Skeletal muscle satellite cell (primary cell): ENCODE measurements around the gene ARID1B.

Source experiments
- H3K27me3 ChIP-seq: 2 replicates; pipeline ENCODE4 v1.7.0; 2013; ENCODE audit warnings: low read length; ENCODE audit not compliant: control insufficient read depth, insufficient read depth
- H3K36me3 ChIP-seq: 2 replicates; pipeline ENCODE4 v1.7.0; 2013; ENCODE audit warnings: mild to moderate bottlenecking, control low read depth, low read length; ENCODE audit not compliant: insufficient read depth
- H3K4me1 ChIP-seq: 2 replicates; pipeline ENCODE4 v1.7.0; 2013; ENCODE audit warnings: low read length; ENCODE audit not compliant: control insufficient read depth, insufficient read depth
- H3K4me2 ChIP-seq: 2 replicates; pipeline ENCODE4 v1.7.0; 2013; ENCODE audit warnings: mild to moderate bottlenecking, low read length
- H3K4me3 ChIP-seq: 2 replicates; pipeline ENCODE4 v1.7.0; 2013; ENCODE audit warnings: low read length
- H3K9ac ChIP-seq: 2 replicates; pipeline ENCODE4 v1.7.0; 2013; ENCODE audit warnings: mild to moderate bottlenecking, low read depth, low read length, moderate library complexity
- H3K9me3 ChIP-seq: replicated peaks from 2 replicates; pipeline ENCODE4 v1.7.0; 2013; ENCODE audit warnings: mild to moderate bottlenecking, control low read depth, low read length

Gene ARID1B

DNA sequence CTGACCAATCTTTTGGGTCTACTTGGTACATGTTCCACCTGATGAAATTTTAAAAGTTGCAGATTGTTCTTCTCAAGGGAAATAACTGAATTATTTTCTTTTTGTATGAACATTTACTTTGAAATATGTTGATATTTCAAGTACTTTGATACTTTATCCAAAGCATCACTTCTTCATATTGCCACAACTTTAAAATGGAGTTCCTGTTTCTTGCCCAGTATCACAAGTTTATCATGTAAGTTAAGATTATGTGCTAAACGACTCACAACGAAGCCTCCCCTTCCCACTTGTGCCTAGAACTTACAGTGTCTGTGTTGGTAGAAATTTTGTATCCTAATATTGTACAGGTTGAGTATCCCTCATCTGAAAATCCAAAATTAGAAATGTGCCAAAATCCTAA lies 108.4 kb downstream of the ARID1B start:
- H3K27me3 ChIP-seq, result no peaks in the 10 kb centered on the region
- no peaks in the 10 kb centered on the region for H3K36me3 ChIP-seq
- no peaks in the 10 kb centered on the region for H3K9me3 ChIP-seq
- no peak overlapping the region for H3K9ac ChIP-seq
- no peak overlapping the region for H3K4me3 ChIP-seq
- H3K4me1 ChIP-seq, result peaks cover 12% of the 10 kb centered on the region
- H3K4me2 ChIP-seq, result no peak overlapping the region

DNA sequence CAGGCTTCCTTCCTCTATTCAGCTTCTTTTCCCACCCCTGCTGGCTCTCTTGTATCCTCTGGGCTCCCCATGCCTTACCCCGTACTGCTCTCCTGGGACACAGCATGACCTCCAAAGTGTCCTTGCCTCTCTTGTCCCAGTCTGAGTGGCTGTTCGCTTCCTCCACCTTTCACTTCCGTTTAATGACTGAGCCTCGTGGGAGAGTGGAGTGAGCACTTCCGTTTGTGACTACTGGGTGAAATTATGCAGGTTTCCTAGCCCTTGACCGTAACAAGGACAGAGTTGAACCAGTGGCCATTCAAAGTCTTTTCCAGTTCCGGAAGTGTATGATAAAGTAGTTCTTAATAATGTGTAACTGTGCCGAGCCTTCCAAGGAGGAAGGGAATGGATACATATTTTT lies 109.2 kb downstream of the ARID1B start:
- H3K4me2 ChIP-seq, result no peak overlapping the region
- H3K9ac ChIP-seq, result no peak overlapping the region
- no peak overlapping the region for H3K4me3 ChIP-seq
- H3K9me3 ChIP-seq, result no peaks in the 10 kb centered on the region
- H3K36me3 ChIP-seq, result no peaks in the 10 kb centered on the region
- H3K4me1 ChIP-seq, result peaks cover 12% of the 10 kb centered on the region
- no peaks in the 10 kb centered on the region for H3K27me3 ChIP-seq

DNA sequence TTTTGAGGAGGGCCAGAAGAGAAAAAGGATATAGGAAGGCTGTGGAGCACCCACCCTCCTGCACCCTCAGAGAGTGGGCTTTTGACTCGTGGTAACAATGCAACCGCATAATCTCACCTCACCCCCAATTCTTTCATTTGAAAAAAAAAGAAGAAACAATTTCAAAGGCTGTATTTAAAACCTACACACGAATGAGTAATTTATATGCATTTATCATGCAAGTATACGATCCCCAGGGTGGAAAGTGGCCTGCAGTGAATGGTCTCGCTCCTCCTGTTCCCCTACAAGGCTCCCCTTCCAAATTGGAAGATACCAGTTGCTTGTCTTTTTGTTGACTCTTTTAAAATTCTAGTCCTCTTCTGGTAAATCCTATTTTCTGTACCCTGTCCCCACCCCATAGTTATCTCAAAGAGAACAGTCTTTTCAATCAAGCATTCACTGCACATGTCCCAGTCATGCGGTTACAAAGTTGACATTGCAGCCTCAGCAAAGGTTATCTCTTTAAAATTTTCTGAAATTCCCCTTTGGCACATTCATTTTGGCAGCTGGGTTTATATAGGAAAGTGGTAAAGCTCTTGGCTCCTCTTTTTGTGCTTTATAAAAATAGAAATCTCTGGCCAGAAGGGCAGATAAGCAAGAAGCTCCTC lies 110.6 kb downstream of the ARID1B start:
- Histone ChIP-seq H3K9ac (no peak overlapping the region), H3K4me1 (peaks cover 12% of the 10 kb centered on the region), H3K4me3 (no peak overlapping the region), H3K9me3 (no peaks in the 10 kb centered on the region), H3K27me3 (no peaks in the 10 kb centered on the region), H3K36me3 (no peaks in the 10 kb centered on the region), H3K4me2 (no peak overlapping the region)

DNA sequence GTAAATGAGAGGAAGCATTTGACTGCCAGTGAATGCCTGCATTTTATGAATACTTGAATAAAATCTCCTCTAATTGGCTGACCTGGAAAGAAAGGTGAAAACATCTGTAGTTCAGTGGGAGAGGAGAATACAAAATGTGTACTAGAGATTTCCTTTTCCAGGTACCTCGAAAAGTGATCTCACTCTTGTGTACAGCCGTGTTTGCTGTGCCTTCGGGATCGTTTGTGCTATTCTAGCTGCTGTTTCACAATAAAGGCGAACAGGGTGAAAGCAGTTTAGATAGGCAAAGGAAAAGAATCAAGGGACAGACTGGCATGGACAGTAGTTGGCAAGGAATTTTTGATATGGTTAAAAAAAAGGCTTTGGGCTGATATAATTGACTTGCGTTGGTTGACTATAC lies 112.3 kb downstream of the ARID1B start:
- no peak overlapping the region for H3K4me3 ChIP-seq
- H3K9ac ChIP-seq, result no peak overlapping the region
- H3K4me1 ChIP-seq, result peaks cover 1% of the 10 kb centered on the region
- no peak overlapping the region for H3K4me2 ChIP-seq
- H3K27me3 ChIP-seq, result no peaks in the 10 kb centered on the region
- H3K9me3 ChIP-seq, result no peaks in the 10 kb centered on the region
- no peaks in the 10 kb centered on the region for H3K36me3 ChIP-seq

DNA sequence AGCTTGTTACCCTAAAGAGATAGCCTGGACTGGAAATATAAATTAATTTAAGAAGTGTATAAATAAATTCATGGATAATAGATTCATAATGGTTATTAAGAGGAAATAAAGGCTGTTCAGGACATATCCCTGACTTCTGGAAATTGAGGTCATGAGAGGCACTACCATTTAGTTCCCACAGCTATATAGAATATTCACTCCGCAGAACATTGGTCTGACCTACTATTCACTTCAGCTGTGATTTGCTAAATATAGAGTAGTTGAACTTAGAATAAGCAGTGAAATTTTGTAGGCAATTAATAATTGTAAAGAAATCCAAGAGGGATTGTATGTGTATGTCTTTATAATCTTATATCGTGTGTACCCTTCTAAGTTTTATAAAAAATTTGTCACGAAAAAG lies 112.8 kb downstream of the ARID1B start:
- Histone ChIP-seq H3K36me3 (no peaks in the 10 kb centered on the region), H3K27me3 (no peaks in the 10 kb centered on the region), H3K9ac (no peak overlapping the region), H3K4me1 (no peaks in the 10 kb centered on the region), H3K9me3 (no peaks in the 10 kb centered on the region), H3K4me2 (no peak overlapping the region), H3K4me3 (no peak overlapping the region)

DNA sequence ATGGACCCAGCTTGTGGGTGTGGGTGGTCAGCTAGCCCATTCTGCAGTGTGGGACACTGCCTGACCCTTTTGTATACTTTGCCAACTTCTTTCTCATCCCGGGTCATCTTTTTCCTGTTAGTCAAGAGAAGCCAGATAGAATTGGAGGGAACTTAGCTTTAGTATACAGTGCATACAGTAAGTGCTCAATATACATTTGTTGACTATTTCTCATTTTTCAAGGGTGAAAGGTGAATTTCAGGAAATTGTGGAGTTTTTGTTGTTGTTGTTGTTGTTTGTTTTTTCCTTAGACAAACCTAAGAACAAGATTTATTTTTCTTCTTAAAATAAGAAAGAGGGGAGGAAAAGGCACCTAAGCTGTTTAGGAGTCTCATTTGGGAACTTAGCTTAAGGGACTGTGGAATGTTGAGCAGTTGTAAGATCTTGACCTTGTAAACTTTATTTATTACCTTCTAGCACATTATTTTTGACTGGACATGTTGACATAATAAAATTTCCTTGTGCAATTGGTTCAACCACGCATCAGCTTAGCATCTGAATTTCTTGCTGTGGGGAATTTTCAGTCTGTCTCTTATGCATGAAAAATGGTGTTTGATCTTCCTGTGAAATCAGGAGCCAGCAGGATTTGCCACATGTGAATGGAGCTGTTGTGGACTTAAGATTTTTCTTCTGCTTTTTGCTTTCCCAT lies 113.6 kb downstream of the ARID1B start:
- Histone ChIP-seq H3K36me3 (no peaks in the 10 kb centered on the region), H3K9ac (no peak overlapping the region), H3K9me3 (no peaks in the 10 kb centered on the region), H3K4me2 (no peak overlapping the region), H3K27me3 (no peaks in the 10 kb centered on the region), H3K4me3 (no peak overlapping the region), H3K4me1 (no peaks in the 10 kb centered on the region)

DNA sequence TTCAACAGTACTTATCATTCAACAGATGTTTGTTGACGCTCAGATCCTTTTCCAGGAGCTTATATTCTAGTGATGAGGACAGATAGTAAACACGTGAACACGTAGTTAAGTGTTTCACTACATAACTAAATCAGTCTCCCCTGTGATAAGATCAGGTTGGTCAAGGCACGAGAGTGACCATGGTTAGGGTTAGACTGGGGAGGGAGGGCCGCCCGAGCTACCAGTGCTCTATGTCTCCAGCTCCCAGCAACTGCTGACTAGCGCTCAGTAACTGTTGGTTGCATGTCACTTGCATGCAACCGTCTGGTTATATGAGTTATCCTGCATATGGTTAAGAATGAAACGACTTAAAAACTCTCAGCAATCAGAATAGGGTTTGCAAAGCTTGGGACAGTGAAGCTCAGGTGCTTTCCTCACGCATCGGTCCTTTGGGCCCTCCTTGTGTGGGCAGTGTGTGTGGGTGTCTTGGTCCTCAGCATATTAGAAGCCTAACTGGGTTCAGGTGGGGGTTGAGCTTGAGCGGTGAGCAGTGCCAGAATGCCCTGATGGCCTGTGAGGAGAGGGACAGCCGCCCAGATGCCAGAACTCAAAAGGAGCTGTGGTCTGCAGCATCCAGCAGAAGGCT lies 120.8 kb downstream of the ARID1B start:
- H3K9ac ChIP-seq, result no peak overlapping the region
- no peaks in the 10 kb centered on the region for H3K9me3 ChIP-seq
- H3K27me3 ChIP-seq, result no peaks in the 10 kb centered on the region
- H3K36me3 ChIP-seq, result no peaks in the 10 kb centered on the region
- H3K4me3 ChIP-seq, result no peak overlapping the region
- H3K4me1 ChIP-seq, result peaks cover 4% of the 10 kb centered on the region
- H3K4me2 ChIP-seq, result no peak overlapping the region

DNA sequence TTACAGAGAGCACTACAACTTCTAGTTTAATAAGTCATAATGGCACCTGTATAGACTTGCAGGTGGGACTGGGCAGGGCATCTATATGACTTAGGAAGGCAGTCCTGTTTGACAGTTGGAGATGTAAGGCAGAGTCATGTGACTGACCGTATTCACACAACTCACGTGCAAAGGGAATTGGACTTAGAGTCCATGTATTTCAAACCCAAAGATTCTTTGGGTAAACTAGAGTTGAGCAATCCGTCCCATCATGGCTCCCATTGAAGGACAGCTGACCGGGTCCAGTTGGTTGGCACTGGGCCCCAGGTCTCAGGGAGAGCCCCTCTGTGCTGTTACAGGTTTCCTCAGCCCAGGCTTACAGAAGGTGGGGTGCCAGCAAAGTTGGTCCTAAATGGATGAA lies 121.9 kb downstream of the ARID1B start:
- Histone ChIP-seq H3K4me1 (peaks cover 4% of the 10 kb centered on the region), H3K9me3 (no peaks in the 10 kb centered on the region), H3K4me2 (no peak overlapping the region), H3K27me3 (no peaks in the 10 kb centered on the region), H3K4me3 (no peak overlapping the region), H3K36me3 (no peaks in the 10 kb centered on the region), H3K9ac (no peak overlapping the region)

DNA sequence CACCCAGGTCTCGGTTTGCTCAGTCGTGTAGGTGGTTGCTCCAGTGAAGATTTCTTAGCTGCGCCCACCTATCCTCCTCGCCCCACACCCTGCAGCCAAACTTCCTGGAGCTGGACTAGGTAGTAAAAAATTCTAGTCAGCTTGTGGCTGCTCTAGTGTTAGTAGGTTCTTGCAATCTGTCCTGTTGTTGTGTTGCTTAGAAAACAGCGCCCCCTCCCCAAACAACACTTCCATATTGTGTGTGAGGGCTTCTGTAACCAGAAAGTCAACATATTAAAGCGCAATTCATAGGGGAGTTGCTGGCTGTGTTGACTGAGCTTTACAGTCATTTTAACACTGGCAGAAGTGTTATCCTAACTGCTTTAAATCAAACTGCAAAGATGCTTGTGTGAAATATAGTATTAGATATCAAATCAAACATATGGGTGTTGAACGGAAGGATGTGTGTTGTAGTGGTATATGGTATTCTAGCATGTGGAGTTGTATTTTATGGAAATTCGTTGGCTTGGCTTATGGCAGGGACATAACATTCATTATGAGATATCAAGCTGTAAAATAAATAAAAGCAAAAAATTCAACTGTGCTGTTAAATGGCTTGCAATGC lies 122.5 kb downstream of the ARID1B start:
- peaks cover 4% of the 10 kb centered on the region for H3K4me1 ChIP-seq
- no peak overlapping the region for H3K4me2 ChIP-seq
- H3K9ac ChIP-seq, result no peak overlapping the region
- H3K4me3 ChIP-seq, result no peak overlapping the region
- H3K36me3 ChIP-seq, result no peaks in the 10 kb centered on the region
- no peaks in the 10 kb centered on the region for H3K9me3 ChIP-seq
- no peaks in the 10 kb centered on the region for H3K27me3 ChIP-seq

DNA sequence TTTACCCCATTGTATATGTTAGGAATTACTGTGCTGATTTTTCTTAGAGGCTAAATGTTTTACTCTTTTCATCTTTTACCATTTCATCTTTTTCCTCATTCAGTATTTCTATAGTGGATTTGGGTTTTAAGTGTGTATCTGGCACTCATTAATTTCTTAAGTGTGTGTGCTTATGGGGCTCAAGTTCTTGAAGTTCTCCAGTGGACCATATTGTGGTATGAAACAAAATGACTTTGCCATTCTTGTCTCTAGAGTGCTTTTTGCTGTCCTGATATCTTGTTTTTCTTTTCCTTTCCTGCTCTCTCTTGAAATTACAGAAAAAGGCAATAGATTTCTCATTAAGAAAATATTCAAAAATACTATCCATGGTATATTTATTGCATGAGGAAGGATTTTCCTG lies 123.1 kb downstream of the ARID1B start:
- Histone ChIP-seq H3K9me3 (no peaks in the 10 kb centered on the region), H3K9ac (no peak overlapping the region), H3K36me3 (no peaks in the 10 kb centered on the region), H3K4me3 (no peak overlapping the region), H3K27me3 (no peaks in the 10 kb centered on the region), H3K4me2 (no peak overlapping the region), H3K4me1 (peaks cover 4% of the 10 kb centered on the region)

DNA sequence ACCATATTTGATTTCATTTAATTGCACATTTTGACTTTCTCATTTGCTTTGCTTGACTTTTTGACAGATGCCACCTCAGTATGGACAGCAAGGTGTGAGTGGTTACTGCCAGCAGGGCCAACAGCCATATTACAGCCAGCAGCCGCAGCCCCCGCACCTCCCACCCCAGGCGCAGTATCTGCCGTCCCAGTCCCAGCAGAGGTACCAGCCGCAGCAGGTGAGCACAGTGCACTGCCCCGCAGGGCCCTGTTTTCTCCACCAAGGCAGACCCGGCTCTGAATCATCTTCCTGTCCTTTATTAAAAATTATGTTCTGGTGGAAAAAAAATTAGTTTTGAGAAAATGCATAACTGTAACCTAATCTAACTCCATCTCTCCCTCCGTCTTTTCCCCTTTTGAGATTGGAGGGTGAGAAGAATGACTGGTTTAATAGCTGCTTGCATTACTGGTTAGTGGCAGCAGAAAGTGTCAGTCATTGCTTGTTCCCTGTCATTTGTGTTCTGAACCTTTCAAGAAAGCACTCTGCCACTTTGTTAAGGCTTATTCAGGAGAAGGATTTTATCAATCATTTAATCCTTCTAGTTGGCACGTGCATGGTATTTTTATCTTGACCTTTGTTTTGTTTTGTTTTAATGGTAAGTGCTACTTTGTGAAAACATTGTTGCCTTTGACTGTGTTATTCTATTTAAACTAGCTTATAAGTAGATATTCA lies 124.3 kb downstream of the ARID1B start:
- Histone ChIP-seq H3K36me3 (no peaks in the 10 kb centered on the region), H3K4me1 (peaks cover 4% of the 10 kb centered on the region), H3K9me3 (no peaks in the 10 kb centered on the region), H3K9ac (no peak overlapping the region), H3K4me2 (no peak overlapping the region), H3K27me3 (no peaks in the 10 kb centered on the region), H3K4me3 (no peak overlapping the region)
